ENCODE results near the gene SLF2. TPM values are rescaled to one million over a fixed set of nuclear protein-coding genes. Genes with fewer than 3 reads are reported as not detected.

Gene SLF2
- total RNA-seq, 4 donors from 2014 or later = 8.3 to 23.3 (median 14.9) TPM

DNA sequence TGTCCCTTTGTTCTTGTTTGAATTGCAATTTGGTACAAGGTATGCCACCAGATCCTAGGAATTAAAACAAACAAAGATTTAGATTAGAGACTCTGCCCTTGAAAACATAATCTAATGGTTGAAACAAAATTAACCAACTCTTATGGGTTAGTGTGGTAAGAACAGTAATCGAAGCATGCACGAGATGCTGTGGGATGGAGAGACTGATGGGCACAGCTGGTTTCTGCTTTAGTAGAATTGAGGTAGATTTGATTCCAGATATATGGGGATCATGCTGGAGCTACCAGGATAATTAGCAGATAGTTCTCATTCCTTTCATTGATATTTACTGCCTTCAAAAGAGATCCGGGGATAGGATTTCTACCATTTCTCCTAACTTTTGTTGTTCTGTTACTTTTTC, 36.2 kb downstream of the SLF2 start:
- intact Hi-C loops (cut with DNase I; ENCODE audit: low total_unique reads) = no loop called here

DNA sequence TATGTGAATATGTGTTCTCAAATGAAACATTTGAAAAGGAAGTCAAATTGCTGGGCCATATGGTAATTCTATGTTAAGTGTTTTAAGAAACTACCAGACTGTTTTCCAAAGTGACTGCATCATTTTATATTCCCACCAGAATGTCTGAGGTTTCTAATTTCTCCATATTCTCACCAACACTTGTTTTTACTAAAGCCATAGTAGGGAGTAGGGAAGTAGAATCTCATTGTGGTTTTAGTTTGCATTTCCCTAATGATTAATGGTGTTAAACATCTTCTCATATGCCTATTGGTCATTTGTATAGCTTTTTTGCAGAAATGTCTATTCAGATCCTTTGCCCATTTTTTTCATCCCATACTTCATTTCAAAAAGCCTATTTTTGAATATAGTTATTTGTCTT, 47.5 kb downstream of the SLF2 start:
- TF ChIP-seq CTCF (IDR thresholded peaks at IDR 0.05) (no peak), POLR2A (IDR thresholded peaks at IDR 0.05) (no peak)
- intact Hi-C loops (cut with DNase I; ENCODE audit: low total_unique reads) = no loop called here

More for the DNA sequence above, 36.2 kb downstream of the SLF2 start:
- DNase-seq (ENCODE audit: low spot score in 2 of 2) = no peak
- TF ChIP-seq POLR2A (IDR thresholded peaks at IDR 0.05) (no peak), CTCF (IDR thresholded peaks at IDR 0.05) (no peak)
- no peak overlapping the region for H3K4me3 ChIP-seq (ENCODE audit: low read depth, poor library complexity, severe bottlenecking)
- 92% methylated on average over 3 of the region's 3 CpGs for WGBS, 2 donors

GRCh38 chr10:100962351-100963080, 49.8 kb downstream of the SLF2 start:
- 79 to 87% methylated on average over 4 of the region's 4 CpGs for WGBS, 2 donors
- H3K4me3 ChIP-seq (ENCODE audit: low read depth, poor library complexity, severe bottlenecking) = no peak overlapping the region
- TF ChIP-seq CTCF (IDR thresholded peaks at IDR 0.05) (no peak), POLR2A (IDR thresholded peaks at IDR 0.05) (no peak)
- intact Hi-C loops (cut with DNase I; ENCODE audit: low total_unique reads) = no loop called here
- no peak for DNase-seq (ENCODE audit: low spot score in 2 of 2)

More for the DNA sequence above, 47.5 kb downstream of the SLF2 start:
- no peak for DNase-seq (ENCODE audit: low spot score in 2 of 2)
- H3K4me3 ChIP-seq (ENCODE audit: low read depth, poor library complexity, severe bottlenecking) = no peak overlapping the region

GRCh38 chr10:100963826-100964225, 51.1 kb downstream of the SLF2 start:
- no peak overlapping the region for H3K4me3 ChIP-seq (ENCODE audit: low read depth, poor library complexity, severe bottlenecking)
- intact Hi-C loops (cut with DNase I; ENCODE audit: low total_unique reads) = no loop called here
- no peak for DNase-seq (ENCODE audit: low spot score in 2 of 2)
- TF ChIP-seq CTCF (IDR thresholded peaks at IDR 0.05) (no peak), POLR2A (IDR thresholded peaks at IDR 0.05) (no peak)
- 92 to 96% methylated on average over 1 of the region's 1 CpG for WGBS, 2 donors

DNA sequence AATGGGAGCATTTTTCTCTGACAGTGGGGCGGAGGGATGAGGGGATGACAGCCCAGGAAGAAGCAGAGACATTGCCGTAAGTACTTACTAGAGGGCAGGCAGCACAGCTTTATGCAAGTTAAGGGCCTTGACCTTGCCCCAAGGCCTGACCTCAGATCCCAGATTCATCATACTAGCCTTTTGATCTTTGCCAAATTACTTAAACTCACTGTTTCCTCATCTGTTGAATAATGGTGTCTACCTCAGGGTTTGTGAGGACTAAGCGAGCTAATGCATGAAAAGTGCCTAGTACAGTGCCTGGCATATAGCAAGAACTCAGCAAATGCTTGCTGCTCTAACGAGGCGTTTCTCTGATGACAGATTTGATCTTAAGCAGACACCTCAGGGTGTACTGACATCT, 53.1 kb downstream of the SLF2 start:
- no peak overlapping the region for H3K4me3 ChIP-seq (ENCODE audit: low read depth, poor library complexity, severe bottlenecking)
- 69 to 71% methylated on average over 5 of the region's 5 CpGs for WGBS, 2 donors
- no peak for DNase-seq (ENCODE audit: low spot score in 2 of 2)
- intact Hi-C loops (cut with DNase I; ENCODE audit: low total_unique reads) = no loop called here
- no peak for TF ChIP-seq CTCF (IDR thresholded peaks at IDR 0.05)
- TF ChIP-seq POLR2A (IDR thresholded peaks at IDR 0.05) = no peak

DNA sequence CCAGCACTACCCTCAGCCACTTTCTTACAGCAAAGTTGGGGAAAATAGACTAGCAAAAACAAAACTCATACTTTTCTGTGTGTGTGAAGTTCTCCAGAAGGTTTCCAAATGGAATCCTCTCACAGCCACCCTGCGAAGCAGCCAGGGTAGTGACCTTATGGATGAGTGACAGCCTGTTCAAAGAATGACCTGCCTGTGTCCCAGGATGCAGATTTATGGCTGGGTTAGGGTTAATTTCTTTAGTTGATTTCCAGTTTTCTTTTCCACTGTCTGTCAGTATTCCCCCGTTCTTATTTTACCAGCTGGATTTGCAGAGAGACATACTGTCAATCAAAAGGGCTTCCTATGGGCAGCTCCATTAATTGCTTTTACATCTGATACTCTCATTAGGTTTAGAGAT, 54.1 kb downstream of the SLF2 start:
- intact Hi-C loops (cut with DNase I; ENCODE audit: low total_unique reads) = no loop called here
- no peak for DNase-seq (ENCODE audit: low spot score in 2 of 2)
- no peak overlapping the region for H3K4me3 ChIP-seq (ENCODE audit: low read depth, poor library complexity, severe bottlenecking)
- 73 to 80% methylated on average over 2 of the region's 2 CpGs for WGBS, 2 donors
- TF ChIP-seq POLR2A (IDR thresholded peaks at IDR 0.05) (no peak), CTCF (IDR thresholded peaks at IDR 0.05) (no peak)

All from lower leg skin (tissue), 4 donors.